ENCODE data around the gene TRAF3IP3. TPM values are rescaled to one million over a fixed set of nuclear protein-coding genes. Genes with fewer than 3 reads are reported as not detected.

Gene TRAF3IP3
- polyA plus RNA-seq, 2 of the 4 experiments (the other 2 are of a cell fraction) = not detected

DNA sequence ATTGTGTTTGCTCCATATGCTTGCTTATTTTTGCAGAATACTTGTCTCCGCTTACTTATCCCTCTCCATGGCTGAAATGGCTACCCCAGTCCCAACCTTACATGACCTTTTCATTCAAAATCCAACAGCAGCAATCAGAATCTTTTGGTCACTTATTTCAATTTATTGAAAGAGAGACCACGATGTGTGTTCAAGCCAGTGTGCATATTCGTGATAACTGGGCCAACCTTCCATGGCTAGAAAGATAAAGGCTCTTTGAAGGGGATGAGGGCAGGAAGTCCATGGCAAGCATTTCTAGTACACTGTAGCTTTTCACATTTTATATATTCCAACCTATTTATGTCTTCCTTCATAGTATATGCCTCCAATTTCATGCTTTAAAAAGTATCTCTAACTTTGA is 28.1 kb upstream of the TRAF3IP3 start:
- DNase-seq (ENCODE audit: low read depth in 1 of 2, low spot score in 1 of 2) (no peak), ATAC-seq (no peak), FAIRE-seq (no peak)
- Histone ChIP-seq H3K4me2 (no peak overlapping the region), H3K9me3 (no peaks in the 10 kb centered on the region), H3K4me1 (no peaks in the 10 kb centered on the region), H3K27ac (no peak overlapping the region), H3K4me3 (no peak overlapping the region)
- 34% methylated on average over 3 of the region's 3 CpGs for WGBS (ENCODE audit: missing lambda C conversion rate)
- ChIA-PET CTCF (interaction anchor here (0.9 to 2.2 kb wide), 6 partner anchors 15 to 144 kb away, joined by 3 to 10 read pairs (median 4); partner anchors contain the start of gene CAMK1G), POLR2A (no interaction called here)
- TF ChIP-seq EHMT2 (IDR thresholded peaks at IDR 0.05; ENCODE audit: low read depth) = no peak
- no peak for TF ChIP-seq HOXB5 (CRISPR knock-in tag; IDR thresholded peaks at IDR 0.05)
- TF ChIP-seq HOXB13 (CRISPR knock-in tag; IDR thresholded peaks at IDR 0.05; ENCODE audit: low read depth) = no peak
- no peak for TF ChIP-seq NR3C1 (IDR thresholded peaks at IDR 0.05)

DNA sequence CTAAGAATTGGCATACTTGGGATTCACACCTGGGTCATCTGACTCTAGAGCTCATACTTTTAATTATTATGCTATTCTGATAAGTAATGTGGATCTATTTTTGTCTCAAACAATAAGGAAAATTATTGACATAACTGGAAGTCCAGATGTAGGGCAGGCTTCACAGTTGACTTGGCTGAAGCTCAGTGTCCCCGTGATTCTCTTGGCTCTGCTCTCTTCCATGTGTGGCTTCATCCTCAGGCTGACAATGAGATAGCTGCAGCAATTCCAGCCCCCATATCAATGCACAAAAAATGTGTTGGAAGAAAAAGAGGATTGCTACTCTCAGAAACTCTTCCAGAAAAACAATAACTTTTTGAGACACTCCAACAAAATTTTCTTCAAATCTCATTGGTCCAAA is 27.4 kb upstream of the TRAF3IP3 start:
- Histone ChIP-seq H3K4me1 (no peaks in the 10 kb centered on the region), H3K27ac (no peak overlapping the region), H3K4me2 (no peak overlapping the region), H3K9me3 (no peaks in the 10 kb centered on the region), H3K4me3 (no peak overlapping the region)
- no peak for FAIRE-seq
- POLR2A ChIA-PET = no interaction called here
- no peak for TF ChIP-seq RFX5 (IDR thresholded peaks at IDR 0.05)
- TF ChIP-seq ZFP36 (IDR thresholded peaks at IDR 0.05; ENCODE audit: borderline replicate concordance, partially characterized antibody) = no peak
- TF ChIP-seq, protein P1, sequence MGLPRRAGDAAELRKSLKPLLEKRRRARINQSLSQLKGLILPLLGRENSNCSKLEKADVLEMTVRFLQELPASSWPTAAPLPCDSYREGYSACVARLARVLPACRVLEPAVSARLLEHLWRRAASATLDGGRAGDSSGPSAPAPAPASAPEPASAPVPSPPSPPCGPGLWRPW (IDR thresholded peaks at IDR 0.05) = no peak
- no peak for TF ChIP-seq ZC3H11A (IDR thresholded peaks at IDR 0.05)
- no peak for TF ChIP-seq GATA3 (IDR thresholded peaks at IDR 0.05; ENCODE audit: borderline replicate concordance)
- no peak for TF ChIP-seq POLR2A (IDR thresholded peaks at IDR 0.05; ENCODE audit: low read length)
- TF ChIP-seq, protein P2, sequence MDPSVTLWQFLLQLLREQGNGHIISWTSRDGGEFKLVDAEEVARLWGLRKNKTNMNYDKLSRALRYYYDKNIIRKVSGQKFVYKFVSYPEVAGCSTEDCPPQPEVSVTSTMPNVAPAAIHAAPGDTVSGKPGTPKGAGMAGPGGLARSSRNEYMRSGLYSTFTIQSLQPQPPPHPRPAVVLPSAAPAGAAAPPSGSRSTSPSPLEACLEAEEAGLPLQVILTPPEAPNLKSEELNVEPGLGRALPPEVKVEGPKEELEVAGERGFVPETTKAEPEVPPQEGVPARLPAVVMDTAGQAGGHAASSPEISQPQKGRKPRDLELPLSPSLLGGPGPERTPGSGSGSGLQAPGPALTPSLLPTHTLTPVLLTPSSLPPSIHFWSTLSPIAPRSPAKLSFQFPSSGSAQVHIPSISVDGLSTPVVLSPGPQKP (IDR thresholded peaks at IDR 0.05; ENCODE audit: low read depth, low read length) = no peak
- no peak for TF ChIP-seq HOXA7 (CRISPR knock-in tag; IDR thresholded peaks at IDR 0.05)
- no peak for TF ChIP-seq RAD21 (conservative IDR thresholded peaks at IDR 0.05 in 1 of 2, IDR thresholded peaks at IDR 0.05 in 1 of 2)
- TF ChIP-seq HOXB13 (CRISPR knock-in tag; IDR thresholded peaks at IDR 0.05; ENCODE audit: low read depth) = no peak
- no peak for TF ChIP-seq MAZ (IDR thresholded peaks at IDR 0.05; ENCODE audit: borderline replicate concordance, low read depth, low read length)
- no peak for ATAC-seq
- DNase-seq (ENCODE audit: low read depth in 1 of 2, low spot score in 1 of 2) = no peak
- 0% methylated on average over 1 of the region's 1 CpG for WGBS (ENCODE audit: missing lambda C conversion rate)
- CTCF ChIA-PET = interaction anchor here (0.9 to 2.2 kb wide), 6 partner anchors 14 to 1706 kb away, joined by 3 to 10 read pairs (median 4); partner anchors contain the start of gene CAMK1G

DNA sequence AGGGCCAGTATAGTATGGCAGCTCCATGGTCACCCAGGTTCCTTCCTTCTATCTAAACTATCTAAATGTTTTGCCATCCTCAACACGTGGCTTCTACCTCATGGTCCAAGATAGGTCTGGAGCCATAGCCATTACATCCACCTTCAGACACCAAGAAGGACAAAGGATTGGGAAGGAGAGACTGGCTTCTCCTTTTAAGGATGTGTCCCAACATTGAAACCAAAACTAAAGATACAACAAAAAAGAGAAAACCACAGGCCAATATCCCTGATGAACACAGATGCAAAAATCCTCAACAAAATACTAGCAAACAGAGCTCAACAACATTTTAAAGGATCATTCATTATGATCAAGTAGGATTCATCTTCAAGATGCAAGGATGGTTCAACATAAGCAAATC is 26.4 kb upstream of the TRAF3IP3 start:
- no peak for TF ChIP-seq EHF (CRISPR knock-in tag; IDR thresholded peaks at IDR 0.05)
- TF ChIP-seq CEBPB (IDR thresholded peaks at IDR 0.05) = no peak
- no peak for TF ChIP-seq HOXB5 (CRISPR knock-in tag; IDR thresholded peaks at IDR 0.05)
- no peak for TF ChIP-seq ZSCAN20 (CRISPR knock-in tag; IDR thresholded peaks at IDR 0.05)
- no peak for TF ChIP-seq MAFK (IDR thresholded peaks at IDR 0.05; ENCODE audit: partially characterized antibody)
- TF ChIP-seq, protein P1 (IDR thresholded peaks at IDR 0.05) = no peak
- no peak for TF ChIP-seq HOXA7 (CRISPR knock-in tag; IDR thresholded peaks at IDR 0.05)
- TF ChIP-seq NFE2L2 (conservative IDR thresholded peaks at IDR 0.05; ENCODE audit: low read length) = no peak
- no peak for TF ChIP-seq FOXS1 (CRISPR knock-in tag; IDR thresholded peaks at IDR 0.05)
- TF ChIP-seq TFCP2L1 (CRISPR knock-in tag; IDR thresholded peaks at IDR 0.05) = no peak
- no peak for TF ChIP-seq RNF2 (IDR thresholded peaks at IDR 0.05; ENCODE audit: borderline replicate concordance, low read depth)
- TF ChIP-seq RARB (CRISPR knock-in tag; IDR thresholded peaks at IDR 0.05) = no peak
- no peak for TF ChIP-seq POLR2A (IDR thresholded peaks at IDR 0.05; ENCODE audit: low read length)
- TF ChIP-seq SREBF2 (IDR thresholded peaks at IDR 0.05) = no peak
- TF ChIP-seq ZFP36 (IDR thresholded peaks at IDR 0.05; ENCODE audit: borderline replicate concordance, partially characterized antibody) = no peak
- TF ChIP-seq GATA3 (IDR thresholded peaks at IDR 0.05; ENCODE audit: borderline replicate concordance) = no peak
- TF ChIP-seq POLR2AphosphoS2 (conservative IDR thresholded peaks at IDR 0.05; ENCODE audit: low read length) = no peak
- Histone ChIP-seq H3K4me1 (no peaks in the 10 kb centered on the region), H3K9me3 (no peaks in the 10 kb centered on the region), H3K4me3 (no peak overlapping the region), H3K4me2 (no peak overlapping the region), H3K27ac (no peak overlapping the region)
- ChIA-PET CTCF (interaction anchor here (2.0 to 2.2 kb wide), 2 partner anchors 19 to 36 kb away, joined by 7 to 10 read pairs; no protein-coding TSS in a partner anchor), POLR2A (no interaction called here)
- ATAC-seq (no peak), FAIRE-seq (no peak), DNase-seq (ENCODE audit: low read depth in 1 of 2, low spot score in 1 of 2) (no peak)
- WGBS (ENCODE audit: missing lambda C conversion rate) = 0% methylated on average over 1 of the region's 1 CpG

Measured in A549 (cell line).